ENCODE results near the gene ATP2B2.

The ATP2B2 gene

GRCh38 chr3:10285272-10286132, 219.9 kb downstream of the ATP2B2 start:
- DNase-seq = peak in 16 of 58 donors; percentile 12 to 80 (median 31)

GRCh38 chr3:10284496-10284895, 220.9 kb downstream of the ATP2B2 start:
- no peak for DNase-seq

GRCh38 chr3:10283638-10284037, 221.7 kb downstream of the ATP2B2 start:
- DNase-seq = no peak

GRCh38 chr3:10281951-10282350, 223.4 kb downstream of the ATP2B2 start:
- peak in 1 of 58 donors; percentile 31 for DNase-seq

- no peak for DNase-seq
These were observed 224.8 kb downstream of the ATP2B2 start for GRCh38 chr3:10280571-10280970.

- DNase-seq = no peak
These were observed 225.2 kb downstream of the ATP2B2 start for GRCh38 chr3:10280177-10280529.

- DNase-seq = peak in 3 of 58 donors; percentile 13 to 71 (median 17)
These were observed 225.8 kb downstream of the ATP2B2 start for GRCh38 chr3:10279384-10280176.

GRCh38 chr3:10278501-10278900, 226.9 kb downstream of the ATP2B2 start:
- no peak for DNase-seq

- no peak for DNase-seq
These were observed 228.2 kb downstream of the ATP2B2 start for GRCh38 chr3:10277115-10277625.

GRCh38 chr3:10274601-10275000, 230.8 kb downstream of the ATP2B2 start:
- DNase-seq = no peak

All from anterior cingulate cortex (tissue), 58 donors.